GM12892 (cell line): ENCODE results near the gene CHKA.
"Not testable (repeated sequence)": the region's sequence is repeated elsewhere in the genome, so short reads cannot be mapped to it uniquely, and the experiment has no call there.

ENCODE experiments used
- DNase-seq: peaks from one replicate; pipeline ENCODE4 v3.0.0; 2011; ENCODE audit not compliant: insufficient read length
- FAIRE-seq: peaks from 2 replicates; lab custom pipeline; 2011; peaks lifted over from hg19 to GRCh38; lab: Jason Lieb, UNC
- POLR2A ChIP-seq: IDR thresholded peaks from 2 replicates; pipeline ENCODE4 v1.6.1; 2011; ENCODE audit warnings: low read depth, low read length, control low read depth
- POLR2AphosphoS5 ChIP-seq: IDR thresholded peaks from 2 replicates; pipeline ENCODE4 v1.6.1; 2011; ENCODE audit warnings: low read depth, low read length, control low read depth
- TAF1 ChIP-seq: IDR thresholded peaks from 2 replicates; pipeline ENCODE4 v1.6.1; 2011; ENCODE audit warnings: low read depth, mild to moderate bottlenecking, control low read depth, low read length, borderline replicate concordance

Gene CHKA

DNA sequence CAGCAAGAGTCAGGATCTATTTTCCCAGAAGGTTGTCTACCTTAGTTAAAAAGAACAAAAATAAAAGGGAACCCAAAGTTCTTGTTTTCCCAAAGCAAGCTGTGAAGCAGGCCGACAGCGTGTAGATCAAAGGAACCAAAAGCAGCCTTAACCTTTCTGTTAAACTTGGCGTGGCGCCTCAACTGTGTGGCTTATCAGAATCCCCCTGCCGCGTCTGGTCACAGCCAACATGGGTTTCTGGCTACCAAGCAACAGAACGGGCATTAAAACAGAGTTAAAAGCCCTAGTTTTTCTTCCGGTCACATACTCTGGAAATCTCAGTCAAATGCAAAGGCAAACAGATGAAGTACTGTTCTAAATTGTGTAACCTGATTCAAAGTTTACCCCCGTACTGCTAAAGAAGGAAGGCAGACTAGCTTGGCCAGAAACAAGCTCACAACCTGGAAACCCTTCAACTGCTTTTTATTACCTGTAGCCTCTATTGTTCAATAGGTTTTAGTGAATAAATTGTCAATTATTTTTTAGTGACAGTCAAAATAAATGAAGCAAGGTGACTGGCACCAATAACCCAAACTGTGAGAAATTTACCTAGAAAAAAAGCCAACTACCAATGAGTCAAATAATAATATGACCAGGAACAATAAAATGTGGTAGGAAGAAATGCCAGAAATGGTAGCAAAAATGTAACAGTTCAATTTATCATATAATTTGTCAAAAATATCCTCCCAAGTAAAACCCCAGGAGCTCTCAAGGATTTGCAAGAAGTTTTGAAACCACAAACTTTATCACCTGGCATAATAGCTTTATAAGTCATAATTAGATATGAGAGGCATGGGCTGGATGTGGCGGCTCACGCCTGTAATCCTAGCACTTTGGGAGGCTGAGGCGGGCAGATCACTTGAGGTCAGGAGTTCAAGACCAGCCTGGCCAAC lies 21.4 kb downstream of the CHKA start:
- DNase-seq (no peak), FAIRE-seq (peak; percentile 76)
- TF ChIP-seq POLR2AphosphoS5 (no peak), POLR2A (no peak), TAF1 (no peak)

DNA sequence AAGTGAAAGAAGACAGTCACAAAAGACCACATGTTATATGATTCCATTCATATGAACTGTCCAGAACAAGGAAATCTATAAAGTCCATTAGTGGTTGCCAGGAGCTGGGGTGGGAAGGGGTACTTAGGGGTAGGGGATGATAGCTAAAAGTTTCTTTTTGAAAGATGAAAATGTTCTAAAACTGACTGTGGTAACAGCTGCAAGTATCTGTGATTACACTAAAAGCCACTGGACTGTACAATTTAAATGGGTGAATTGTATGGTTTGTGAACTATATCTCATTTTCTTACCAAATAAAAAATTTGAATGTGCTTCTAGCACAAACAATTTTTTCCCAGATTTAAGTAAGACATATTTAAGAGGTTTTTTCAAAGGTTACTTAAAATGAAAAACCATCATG lies 22.1 kb downstream of the CHKA start:
- no peak for DNase-seq
- TF ChIP-seq POLR2A (no peak), TAF1 (no peak), POLR2AphosphoS5 (no peak)
- no peak for FAIRE-seq

DNA sequence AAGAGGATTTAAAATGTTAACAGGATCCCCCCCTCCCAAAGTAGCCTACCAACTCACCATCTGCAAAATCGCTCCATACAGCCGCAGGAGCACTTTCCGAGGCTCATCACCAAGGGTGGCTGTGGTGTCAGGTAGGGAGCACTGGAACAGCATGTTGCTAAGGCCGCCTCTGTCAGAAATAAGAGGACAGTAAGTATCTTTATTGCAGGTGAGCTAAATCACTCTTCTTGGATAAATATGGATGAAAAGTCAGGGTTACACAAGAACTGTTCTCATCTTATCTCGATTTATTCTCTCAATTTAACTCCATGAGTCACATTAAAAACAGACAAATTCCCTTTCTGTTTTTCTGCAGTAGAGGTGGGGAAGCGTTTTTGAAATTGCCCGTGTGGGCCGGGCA lies 24.2 kb downstream of the CHKA start:
- no peak for DNase-seq
- TF ChIP-seq POLR2A (no peak), TAF1 (no peak), POLR2AphosphoS5 (no peak)
- FAIRE-seq: no peak

DNA sequence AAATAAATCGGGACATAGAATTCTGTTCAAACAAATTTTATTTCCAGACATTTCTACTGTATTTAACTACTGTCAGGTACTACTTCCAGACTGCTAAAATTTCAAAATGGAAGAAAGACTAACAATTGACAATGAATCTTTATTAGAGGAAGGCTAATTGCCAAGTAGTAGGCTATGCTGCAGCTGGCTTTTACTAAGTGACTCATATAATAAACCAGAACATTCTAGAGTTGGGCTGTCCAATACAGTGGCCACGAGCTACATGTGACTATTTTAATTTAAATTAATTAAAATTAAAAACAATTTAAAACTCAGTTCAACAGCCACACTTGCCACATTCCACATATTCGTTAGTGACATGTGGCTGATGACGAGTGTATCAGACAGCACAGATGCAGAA lies 27.6 kb downstream of the CHKA start:
- TF ChIP-seq TAF1: no peak
- no peak for TF ChIP-seq POLR2A
- DNase-seq (no peak), FAIRE-seq (no peak)

DNA sequence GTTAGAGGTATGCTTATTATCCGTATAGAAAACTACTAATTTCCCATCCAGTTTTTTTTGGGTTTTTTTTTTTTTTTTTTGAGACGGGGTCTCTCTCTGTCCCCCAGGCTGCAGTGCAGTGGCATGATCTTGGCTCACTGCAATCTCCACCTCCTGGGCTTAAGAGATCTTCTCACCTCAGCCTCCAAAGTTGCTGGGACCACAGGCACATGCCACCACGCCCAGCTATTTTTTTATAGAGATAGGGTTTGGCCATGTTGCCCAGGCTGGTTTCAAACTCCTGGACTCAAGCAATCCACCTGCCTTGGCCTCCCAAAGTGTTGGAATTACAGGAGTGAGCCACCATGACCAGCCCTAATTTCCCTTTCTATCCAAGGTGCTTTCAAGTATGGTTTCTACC lies 28.2 kb downstream of the CHKA start:
- FAIRE-seq, DNase-seq: not testable (repeated sequence)

DNA sequence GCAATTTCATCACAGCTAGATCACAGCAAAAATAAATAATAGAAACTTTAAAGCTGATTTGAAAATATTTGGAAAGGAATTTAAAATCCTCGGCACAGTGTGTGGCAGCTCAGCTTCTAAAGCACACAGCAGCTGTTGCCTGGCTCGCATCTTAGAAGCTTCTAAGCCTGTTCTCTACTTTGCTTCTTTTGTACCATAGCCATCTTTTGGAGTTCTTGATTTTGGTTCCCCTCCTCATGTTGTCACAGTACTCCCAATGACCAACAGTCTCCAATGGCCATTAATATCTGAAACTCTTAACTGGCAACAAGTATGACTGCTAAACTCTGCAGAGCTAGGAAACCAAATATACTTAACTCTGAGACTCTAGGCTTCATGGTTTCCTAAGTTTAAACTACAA lies 28.8 kb downstream of the CHKA start:
- FAIRE-seq (no peak), DNase-seq (no peak)
- TF ChIP-seq TAF1 (no peak), POLR2A (no peak), POLR2AphosphoS5 (no peak)

DNA sequence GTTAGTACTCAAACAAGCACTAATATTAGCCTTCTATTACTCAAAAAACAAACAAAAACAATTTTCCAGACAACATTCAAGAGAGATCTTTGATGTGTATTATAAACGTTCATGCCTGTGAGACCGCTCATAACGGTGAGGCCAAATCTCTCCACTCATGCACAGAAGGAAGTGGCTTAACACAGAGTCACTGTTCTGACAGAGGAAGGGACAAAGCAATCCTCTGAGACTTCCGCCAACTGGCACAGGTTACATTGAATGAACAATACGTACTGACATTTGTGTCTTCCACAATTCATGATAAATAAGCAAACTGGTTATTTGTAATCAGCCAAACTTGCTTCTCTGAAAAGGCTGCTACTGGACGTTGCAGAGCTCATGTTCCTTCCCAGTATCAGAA lies 30.5 kb downstream of the CHKA start:
- FAIRE-seq (peak; percentile 78), DNase-seq (no peak)
- TF ChIP-seq POLR2A: no peak
- TF ChIP-seq TAF1: no peak
- TF ChIP-seq POLR2AphosphoS5: no peak

DNA sequence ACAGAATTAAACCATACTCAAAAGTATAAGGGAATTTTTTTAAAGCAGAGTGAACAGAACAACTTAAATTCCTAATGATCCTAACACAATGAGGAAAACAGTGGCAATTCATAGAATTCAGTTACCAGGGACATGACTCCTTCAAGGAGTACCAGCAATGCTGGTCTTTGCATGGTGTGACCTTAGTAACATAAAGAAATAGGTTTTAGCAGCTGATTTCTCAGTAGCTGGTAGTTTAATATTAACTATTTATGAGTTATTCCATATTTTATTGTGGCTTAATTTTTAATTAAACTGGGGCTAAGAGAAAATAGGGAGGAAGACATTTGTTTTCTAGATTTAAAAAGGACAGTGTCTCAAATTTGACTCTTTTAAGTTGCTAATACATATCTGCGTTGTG lies 30.9 kb downstream of the CHKA start:
- DNase-seq (no peak), FAIRE-seq (no peak)
- TF ChIP-seq TAF1: no peak

DNA sequence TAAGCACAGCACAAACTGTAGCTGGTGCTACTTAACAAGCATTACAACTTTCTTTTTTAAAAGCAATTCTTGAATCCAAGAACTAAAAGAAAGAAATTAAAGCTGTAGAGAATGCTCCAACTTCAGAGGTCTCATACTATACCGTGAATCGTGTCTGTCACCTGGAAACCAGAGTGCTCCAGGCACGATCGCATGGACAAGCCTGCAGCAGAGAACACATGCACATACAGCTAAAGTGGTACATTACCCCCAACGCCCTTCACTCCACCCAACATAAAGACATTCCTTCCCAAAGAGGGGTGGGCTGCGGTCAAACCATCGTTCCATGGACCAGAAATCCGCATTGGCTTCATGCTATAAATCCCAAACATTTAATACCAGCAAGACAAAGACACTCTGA lies 31.5 kb downstream of the CHKA start:
- DNase-seq: no peak
- TF ChIP-seq TAF1: no peak
- no peak for TF ChIP-seq POLR2A
- no peak for TF ChIP-seq POLR2AphosphoS5
- FAIRE-seq: peak; percentile 46

DNA sequence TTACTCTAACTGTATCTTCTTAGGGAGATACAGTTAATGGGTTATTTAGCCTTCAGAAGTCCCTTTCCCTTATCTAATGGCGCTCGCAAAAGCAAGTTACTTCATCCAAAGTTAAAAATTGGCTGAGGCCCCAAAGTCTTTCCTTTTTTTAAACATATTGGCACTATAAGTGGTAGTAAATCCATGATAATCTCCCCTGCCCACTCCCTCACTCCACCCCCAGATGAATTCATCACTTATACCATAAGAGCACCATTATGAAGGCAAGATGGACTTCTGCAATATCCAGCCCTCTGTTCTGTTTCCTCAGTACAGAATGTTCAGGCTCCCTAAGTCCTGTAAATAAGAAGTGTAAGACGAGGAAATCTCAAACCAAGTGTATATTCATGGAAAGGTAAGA lies 37.7 kb downstream of the CHKA start:
- FAIRE-seq (no peak), DNase-seq (no peak)
- TF ChIP-seq TAF1 (no peak), POLR2AphosphoS5 (no peak), POLR2A (no peak)

DNA sequence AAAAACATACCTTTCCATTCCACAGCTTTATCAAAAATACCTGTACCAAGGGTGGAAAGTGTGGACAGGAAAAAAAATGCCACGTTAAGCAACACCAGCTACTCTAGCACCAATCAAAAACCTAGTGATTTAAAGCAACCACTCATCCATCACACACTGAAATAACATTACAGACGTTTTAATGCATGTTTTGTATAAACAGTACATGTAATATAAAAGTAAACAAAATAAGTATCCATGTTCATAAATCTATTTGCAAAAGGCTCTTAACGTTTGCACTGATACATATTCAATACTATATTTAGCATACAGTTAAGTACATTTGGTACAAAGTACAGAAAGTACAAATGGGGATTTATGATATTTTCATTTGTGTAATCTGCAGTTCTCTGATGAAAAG lies 38.7 kb downstream of the CHKA start:
- DNase-seq (no peak), FAIRE-seq (no peak)
- TF ChIP-seq TAF1 (no peak), POLR2A (no peak), POLR2AphosphoS5 (no peak)

DNA sequence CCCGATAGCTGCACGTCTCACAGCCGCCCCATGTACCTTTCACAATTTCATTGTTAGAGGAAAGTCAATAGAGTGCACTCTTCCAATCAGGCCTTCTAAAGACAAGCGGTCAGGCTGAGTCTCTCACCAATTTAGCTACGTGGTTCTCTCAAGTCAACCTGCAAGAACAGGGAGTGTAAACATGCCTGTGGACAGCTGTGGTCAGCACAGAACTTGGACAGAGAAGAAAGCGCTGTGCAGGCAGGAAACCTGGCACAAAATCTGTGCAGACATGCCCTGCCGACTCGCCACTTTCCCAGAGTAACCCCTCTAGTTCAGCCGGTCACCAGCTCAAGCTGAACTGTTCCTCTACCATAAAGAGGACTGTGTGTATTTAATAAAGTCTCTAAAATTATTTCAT lies 39.5 kb downstream of the CHKA start:
- TF ChIP-seq POLR2A: no peak
- TF ChIP-seq TAF1: no peak
- no peak for TF ChIP-seq POLR2AphosphoS5
- DNase-seq (no peak), FAIRE-seq (no peak)

DNA sequence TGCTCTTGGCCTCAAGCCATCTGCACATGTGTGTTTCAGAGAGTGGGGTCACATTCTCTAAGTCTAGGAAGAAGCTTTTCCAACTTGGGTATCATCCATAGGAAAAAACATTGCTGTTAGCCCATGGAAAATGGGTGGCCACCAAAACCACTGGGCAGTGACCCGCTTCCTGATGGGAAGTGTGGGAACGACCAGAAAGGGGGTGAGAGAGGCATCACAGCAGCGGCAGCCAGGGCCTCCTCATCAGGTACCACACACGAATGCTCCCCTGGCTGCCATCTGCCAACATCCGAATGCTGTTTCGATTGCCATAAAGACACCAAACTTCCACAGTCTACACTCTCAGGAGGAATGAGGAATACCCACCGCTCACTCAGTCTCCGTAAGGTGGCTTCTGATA lies 40.3 kb downstream of the CHKA start:
- DNase-seq (no peak), FAIRE-seq (no peak)
- no peak for TF ChIP-seq POLR2AphosphoS5
- no peak for TF ChIP-seq POLR2A
- TF ChIP-seq TAF1: no peak
